ENCODE measurements around the gene HMG20B.

The HMG20B gene

GRCh38 chr19:3622224-3622623 lies 49.5 kb downstream of the HMG20B start:
- no peak for DNase-seq

- DNase-seq = no peak
Measured at GRCh38 chr19:3623716-3624115, 51.0 kb downstream of the HMG20B start.

GRCh38 chr19:3625996-3626472 lies 53.3 kb downstream of the HMG20B start:
- DNase-seq = no peak

DNA sequence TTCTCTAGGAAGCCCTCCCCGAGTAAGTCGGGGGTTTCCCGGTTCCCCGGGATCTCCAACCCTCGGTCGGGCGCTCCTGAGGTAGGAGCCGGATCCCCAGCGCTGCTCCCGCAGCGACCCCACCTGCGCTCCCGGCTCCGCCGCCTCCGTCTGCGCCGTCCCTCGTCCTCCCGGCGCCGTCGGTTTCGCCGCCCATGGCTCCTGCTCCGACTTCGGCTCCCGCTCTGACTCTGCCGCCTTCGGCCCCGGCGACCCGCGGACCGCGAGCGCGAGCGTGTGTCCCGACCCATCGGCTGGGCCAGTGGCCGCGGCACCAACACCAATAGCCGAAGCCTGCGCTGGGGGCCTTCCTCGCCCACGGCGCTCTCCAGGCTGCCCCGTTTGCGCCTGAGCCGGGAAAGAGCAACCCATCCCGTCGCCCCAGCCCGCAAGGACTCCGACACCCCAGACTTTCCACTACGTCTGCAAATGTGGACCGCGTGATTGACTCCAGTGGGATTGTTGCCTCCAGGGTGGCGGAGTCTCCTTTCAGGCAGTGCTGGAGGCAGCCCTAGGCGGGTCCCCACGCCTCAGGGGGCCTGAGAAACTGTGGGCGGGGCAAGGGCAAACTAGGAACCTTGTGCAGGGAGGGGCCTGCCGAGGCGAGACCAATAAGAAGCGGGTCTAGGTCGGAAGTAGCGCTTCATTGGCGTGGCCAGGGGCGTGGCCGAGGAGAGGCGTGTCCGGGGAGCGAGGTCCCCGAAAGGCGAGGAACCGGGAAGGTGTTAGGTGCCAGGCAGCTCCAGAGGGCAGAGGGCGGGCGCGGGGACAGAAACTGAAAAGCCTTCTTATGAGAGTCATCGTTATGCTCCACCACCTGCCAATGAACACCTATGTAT lies 54.0 kb downstream of the HMG20B start, which contains the start of gene CACTIN:
CACTIN (minus strand) TSS at position 318 of the 878 bp plus-strand sequence; CDS start at position 290, 28 bp downstream.
- DNase-seq = peak; percentile 90

DNA sequence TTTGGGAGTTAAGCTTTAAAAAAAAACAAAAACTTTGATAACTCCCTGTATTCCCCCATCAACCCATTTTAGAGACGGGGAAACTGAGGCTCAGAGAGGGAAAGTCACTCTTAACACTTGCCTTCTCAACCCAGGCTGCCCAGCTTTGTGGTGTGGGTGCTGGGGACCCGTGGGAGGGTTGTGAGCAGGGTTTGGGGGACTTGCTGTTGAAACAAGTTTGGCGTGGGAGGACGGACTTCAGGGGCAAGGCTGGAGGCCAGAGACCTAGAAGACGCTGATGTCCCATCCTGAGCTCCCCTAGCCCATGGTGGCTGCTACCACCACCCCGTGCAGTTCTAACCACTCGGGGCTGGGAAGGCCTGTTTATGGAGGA lies 54.6 kb downstream of the HMG20B start:
- DNase-seq = no peak
